GM18511 (cell line): ENCODE measurements around the gene ST3GAL4.

Source experiments
- ATAC-seq: cut with Tn5 transposase; IDR thresholded peaks from one replicate; pipeline ENCODE4 v1.9.1; 2021; ENCODE audit warnings: mild to moderate bottlenecking, moderate library complexity; ENCODE audit not compliant: unreplicated experiment

Gene ST3GAL4

DNA sequence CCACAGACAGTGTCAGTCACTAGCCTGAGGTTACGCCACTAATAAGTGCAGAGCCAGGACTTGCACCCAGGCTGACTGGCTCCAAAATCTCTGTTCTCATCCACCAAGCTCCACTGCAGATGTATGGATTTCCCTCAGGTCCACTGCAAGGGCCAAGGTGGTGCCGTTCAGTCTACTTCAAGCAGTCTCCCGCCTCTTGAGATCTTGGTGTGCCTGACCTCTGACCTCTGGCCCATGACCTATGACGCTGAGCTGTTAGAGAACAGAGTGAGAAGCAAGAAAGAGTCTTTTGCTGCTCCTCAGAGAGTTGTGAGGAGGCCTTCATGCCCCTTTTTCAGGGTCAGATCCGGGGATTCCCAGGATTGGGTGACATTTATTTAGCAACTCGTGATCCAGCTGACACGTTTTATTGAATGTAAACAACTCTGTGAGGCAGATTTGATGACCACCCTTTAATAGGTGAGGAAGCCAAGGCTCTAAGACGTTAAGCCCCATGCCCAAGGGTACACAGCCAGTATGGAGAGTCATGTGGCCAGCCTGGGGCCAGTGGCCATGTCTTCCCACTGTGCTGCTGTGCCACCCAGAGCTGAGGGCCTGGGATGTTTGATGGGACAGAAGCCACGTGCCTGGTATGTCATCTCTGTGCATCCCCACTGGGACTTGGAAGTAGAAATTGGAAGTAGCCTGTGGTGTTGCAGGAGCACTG, 26.4 kb upstream of the ST3GAL4 start:
- ATAC-seq, result no peak

DNA sequence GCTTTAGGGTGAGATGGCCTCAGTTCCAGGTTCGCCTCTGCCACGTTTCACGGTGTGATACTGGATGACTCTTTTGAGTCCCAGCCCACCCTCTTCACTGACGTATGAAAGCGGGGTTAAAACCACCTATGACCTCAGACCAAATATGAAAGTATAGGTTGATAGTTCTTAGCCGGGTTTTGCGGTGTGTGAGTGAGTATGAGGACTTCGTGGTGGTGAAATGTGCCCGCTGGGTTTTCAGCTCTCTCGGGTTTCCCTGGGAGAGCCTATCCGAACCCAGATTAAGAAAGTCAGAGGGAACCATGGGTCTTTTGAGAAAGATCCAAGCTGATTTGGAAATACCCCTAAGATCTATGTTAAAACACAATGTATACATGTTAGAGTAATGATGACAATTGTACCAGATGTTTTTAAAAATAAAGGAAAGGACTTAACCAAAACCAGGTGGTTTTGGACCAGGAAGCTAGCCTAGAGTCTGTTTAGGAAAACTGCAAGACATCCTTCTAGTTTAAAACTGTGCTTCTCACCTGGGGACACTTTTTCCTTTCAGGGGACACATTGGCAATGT, 25.8 kb upstream of the ST3GAL4 start:
- ATAC-seq, result no peak

- no peak for ATAC-seq
Measured at GRCh38 chr11:126331286-126331685, 24.2 kb upstream of the ST3GAL4 start.

GRCh38 chr11:126332221-126332711, 23.2 kb upstream of the ST3GAL4 start:
- no peak for ATAC-seq

- no peak for ATAC-seq
Measured at GRCh38 chr11:126333142-126333541, 22.3 kb upstream of the ST3GAL4 start.

GRCh38 chr11:126334659-126335462, 20.6 kb upstream of the ST3GAL4 start:
- no peak for ATAC-seq

- no peak for ATAC-seq
Measured at GRCh38 chr11:126335463-126335760, 20.1 kb upstream of the ST3GAL4 start.

DNA sequence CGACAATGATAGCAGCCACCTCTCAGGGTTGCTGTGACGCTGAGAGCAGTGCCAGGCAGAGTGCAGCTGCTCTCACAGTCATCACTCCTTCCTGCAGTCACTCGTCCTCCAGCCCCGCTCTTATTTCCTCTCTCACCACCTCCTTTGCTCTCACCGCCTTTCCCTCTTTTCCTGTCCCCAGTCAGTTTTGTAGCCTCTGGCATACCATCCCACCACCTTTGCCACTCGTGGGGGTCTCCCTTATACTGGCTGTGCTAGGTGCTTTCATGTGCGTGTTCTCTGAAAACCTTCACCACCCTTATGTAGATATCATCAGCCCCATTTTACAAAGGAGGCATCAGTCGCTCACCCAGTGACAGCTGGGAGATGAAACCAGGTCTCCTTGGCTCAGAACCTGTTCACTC, 19.3 kb upstream of the ST3GAL4 start:
- ATAC-seq, result no peak

DNA sequence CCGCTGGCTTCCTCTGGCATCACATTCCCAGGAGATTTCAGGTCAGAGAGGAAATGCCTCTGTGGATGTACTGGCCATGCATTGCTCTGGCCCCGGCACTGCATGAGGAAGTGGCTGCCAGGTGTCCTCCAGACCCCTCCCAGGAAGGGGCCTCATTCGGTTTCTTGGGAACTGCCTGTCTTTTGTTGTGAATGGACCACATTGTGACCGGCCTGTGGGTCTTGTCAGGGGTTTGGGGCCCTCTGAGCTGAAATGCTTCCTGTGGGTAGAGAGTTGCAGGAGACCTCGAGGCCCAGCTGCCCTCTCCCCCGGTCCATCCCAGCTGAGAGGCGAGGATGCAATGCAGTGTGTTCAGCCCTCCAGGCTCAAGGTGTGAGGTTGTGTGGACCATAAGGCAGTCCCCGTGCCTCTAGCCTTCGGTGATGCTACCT, 18.8 kb upstream of the ST3GAL4 start:
- no peak for ATAC-seq

DNA sequence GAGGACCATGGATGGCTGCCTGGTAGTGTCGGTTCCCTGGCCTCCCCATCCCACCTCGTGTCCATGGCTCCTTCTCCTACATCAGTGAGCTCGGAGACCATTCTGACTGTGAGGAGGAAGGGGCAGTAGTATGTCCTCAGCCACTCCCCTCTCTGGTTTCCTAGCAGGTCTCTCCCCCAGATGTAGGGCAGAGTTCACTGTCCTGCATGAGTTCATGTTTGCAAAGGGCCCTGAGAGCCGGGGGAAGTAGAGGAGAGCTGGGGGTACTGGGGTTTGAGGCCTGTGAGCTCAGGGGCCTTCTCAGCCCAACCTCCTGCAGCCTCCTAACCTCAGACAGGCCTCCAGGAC, 18.4 kb upstream of the ST3GAL4 start:
- no peak for ATAC-seq

GRCh38 chr11:126337474-126338241, 17.8 kb upstream of the ST3GAL4 start:
- no peak for ATAC-seq

DNA sequence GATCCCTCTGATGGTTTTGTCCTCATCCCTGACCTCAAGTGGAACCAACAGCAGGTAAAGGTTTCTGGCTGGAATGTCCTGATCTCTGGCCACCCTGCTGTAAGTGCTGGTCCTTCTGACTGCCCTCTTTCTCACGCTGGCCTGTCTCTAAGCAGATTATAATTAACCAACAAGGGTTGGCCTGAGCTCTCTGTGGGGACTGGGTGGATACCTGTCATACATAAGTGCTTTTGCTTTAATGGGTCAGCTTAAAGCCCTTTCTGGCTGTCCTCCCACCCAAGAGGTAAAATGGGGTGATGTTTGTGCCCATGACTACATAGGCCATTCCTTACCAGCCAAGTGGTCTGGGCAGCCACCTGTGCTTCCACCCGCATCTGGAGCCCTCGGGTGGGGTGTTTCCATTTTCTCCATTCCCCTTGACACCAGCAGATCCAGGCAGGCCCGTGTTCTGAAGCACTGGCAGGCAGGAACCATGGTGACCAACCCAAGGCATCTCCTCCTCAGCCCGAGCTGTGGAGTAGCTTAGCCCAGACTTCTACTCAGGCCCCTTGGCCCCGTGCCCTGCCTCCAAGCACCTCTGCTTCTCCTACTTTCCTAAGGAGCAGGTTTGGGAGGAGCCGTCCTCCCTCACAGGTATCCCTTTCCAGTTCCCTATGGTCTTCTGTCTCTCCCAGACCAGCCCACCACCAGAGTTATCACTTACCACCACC, 17.0 kb upstream of the ST3GAL4 start:
- ATAC-seq, result no peak

DNA sequence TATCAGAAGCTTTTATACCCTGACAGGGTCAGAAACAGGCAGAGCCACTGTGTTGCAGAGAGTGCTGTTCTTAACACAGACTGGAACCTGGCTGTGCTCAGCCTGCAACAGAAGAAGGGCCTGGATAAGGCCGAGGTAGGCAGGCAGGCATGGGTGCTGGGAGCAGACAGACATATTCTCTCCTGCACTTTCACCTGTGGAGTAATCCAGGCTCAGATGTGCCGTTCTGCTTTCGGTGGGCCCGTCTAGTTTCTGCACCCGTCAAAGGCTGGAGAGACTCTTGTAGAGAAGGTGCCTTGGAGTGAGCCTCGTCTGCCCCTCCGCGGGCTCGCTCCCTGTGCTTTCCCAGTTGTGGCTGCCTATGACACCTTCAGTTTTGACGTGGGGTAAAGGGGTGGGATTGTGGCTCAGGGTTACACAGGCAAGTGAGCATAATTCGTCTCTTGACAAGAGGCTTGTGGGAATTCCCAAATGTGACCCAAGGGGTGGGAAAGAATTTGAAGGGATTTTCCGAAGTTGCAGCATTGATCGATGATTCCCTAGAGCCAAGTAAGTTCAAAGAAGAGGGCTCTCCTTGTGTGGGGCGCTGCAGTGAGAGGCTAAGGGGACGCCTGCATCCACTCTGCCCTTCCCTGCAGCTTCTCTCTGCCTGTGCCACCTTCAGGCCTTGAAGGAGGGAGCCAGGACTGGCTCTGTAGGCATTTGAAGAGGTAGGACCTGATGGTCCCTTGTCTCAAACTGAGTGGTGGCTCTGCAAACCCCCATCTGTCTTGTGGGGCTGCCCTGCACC, 16.2 kb upstream of the ST3GAL4 start:
- ATAC-seq, result no peak

DNA sequence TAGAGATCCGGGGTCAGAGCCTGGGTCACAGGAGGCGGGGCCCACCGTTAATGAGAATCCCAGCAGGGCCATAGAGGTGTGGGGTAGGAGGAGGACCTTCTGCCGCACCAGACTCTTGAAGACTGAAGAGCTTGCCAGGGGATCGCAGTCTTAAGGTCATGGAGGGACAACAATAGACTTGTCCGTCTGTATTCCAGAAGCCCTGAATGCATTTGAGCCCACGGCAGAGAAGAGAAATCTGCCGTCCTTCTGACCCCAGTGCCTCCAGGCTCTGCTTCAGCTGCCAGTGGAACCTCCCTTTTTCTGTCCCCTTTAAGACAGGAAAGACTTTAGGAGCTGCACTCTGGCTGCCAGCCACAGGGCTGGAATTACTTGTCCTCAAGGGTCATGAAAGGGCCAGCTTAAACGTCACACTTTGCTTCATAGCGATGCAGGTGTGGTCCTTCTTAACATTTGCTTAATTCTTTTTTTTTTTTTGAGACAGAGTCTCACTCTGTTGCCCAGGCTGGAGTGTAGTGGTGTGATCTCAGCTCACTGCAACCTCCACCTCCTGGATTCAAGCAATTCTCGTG, 15.5 kb upstream of the ST3GAL4 start:
- no peak for ATAC-seq

- no peak for ATAC-seq
Measured at GRCh38 chr11:126340960-126341606, 14.4 kb upstream of the ST3GAL4 start.

DNA sequence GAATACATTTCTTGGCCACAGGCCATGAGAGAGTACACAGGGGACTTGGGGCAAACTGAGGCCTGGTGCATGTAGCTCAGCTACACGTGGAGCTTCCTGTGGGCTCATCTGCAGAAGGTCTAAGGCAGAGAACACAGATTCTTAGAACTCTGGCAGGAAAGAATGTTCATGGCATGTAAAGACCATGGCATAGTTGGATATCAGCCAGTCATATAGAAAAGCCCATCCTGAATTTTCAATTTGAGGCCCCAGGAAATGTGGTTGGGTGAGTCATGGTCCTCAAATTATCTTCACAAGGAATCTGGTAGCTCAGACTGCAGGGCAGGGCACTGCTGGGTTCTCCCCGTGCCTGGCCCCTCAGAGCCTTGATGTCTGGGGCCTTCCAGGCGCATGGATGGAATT, 13.7 kb upstream of the ST3GAL4 start:
- no peak for ATAC-seq

GRCh38 chr11:126343051-126343450, 12.4 kb upstream of the ST3GAL4 start:
- ATAC-seq, result no peak

DNA sequence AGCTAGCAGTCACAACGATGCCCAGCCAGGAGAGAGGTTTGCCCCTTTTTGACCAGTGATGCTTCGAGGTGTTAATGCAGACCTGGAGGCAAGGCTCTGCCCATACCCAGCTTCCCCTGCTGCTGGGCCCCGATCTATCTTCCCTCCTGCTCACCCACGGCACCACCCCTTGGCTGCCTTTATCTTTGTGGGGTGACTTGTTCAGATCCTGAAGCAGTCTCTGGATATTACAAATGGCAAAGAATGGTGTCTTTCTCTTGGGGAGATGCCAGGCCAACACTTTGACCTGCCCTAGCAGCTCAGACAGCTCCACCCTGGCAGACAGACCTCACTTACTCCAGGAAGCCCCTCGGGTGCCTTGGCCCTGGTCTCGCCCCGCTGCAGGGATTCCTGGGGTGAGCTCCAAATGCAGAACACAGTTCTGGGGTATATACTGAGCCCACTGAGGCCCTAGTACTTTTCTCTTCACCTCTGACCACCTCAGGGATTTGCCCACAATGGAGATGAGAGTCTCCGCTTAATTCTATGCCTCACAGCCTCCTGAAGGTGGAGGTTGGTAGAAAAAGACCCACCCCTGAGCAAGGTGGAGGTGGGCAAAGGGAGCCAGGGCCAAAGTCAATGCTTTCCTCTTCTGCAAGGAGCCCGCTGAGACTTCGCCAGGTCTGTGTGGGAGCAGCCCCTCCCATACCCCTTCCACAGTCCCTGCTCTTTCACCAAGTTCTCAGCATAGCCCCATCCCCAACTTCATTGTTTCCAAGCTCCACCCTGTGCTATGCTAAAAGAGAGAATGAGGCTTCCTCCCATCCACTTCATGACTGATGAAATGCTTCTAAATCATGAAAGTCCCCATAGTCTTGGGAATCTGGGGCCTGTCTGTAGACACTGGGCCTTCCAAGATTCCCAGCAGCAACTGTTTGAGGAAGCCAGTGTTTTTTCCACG, 11.1 kb upstream of the ST3GAL4 start:
- ATAC-seq, result no peak
